Prostate gland (tissue), 2 donors: ENCODE measurements around the gene PRKG2. TPM values are rescaled to one million over a fixed set of nuclear protein-coding genes. Genes with fewer than 3 reads are reported as not detected.

Source experiments
- DNase-seq: peaks from one replicate; pipeline ENCODE4 v3.0.0-alpha.2; 2019; ENCODE audit warnings: low spot score
- H3K27ac ChIP-seq, 2 donors: fragments of 200-600 bp; sonication (generic); 2 replicates each; pipeline ENCODE4 v1.5.1; 2017 to 2019
- H3K27me3 ChIP-seq: fragments of 200-600 bp; sonication (generic); replicated peaks from 2 replicates; pipeline ENCODE4 v1.5.1; 2019; ENCODE audit not compliant: insufficient read depth
- H3K36me3 ChIP-seq, 2 donors: fragments of 200-600 bp; sonication (generic); 1 replicate in 1 of 2; 2 replicates in 1 of 2; pipeline versions ENCODE4 v1.5.1 to v1.8.1; 2017 to 2019
- H3K4me1 ChIP-seq: fragments of 200-600 bp; sonication (generic); replicated peaks from 2 replicates; pipeline ENCODE4 v1.5.1; 2019
- H3K4me3 ChIP-seq, 2 donors: fragments of 200-600 bp; sonication (generic); 2 replicates each; pipeline ENCODE4 v1.5.1; 2017 to 2019
- H3K9me3 ChIP-seq: fragments of 200-600 bp; sonication (generic); 2 replicates; pipeline ENCODE4 v1.5.1; 2017
- POLR2A ChIP-seq: fragments of 450-650 bp; IDR thresholded peaks from one replicate; pipeline ENCODE4 v1.6.1; 2016; ENCODE audit warnings: antibody characterized with exemption, mild to moderate bottlenecking
- POLR2AphosphoS5 ChIP-seq: sonication (generic); formaldehyde crosslinking; IDR thresholded peaks from one replicate; pipeline ENCODE4 v1.6.1; 2017; ENCODE audit warnings: antibody characterized with exemption
- WGBS: methylation state at CpG from one replicate; pipeline ENCODE4 v1.1.5; 2018; 5-methylcytosine and 5-hydroxymethylcytosine counted together
- intact Hi-C: fragments of 100-400 bp; cut with DNase I; formaldehyde crosslinking; loops from one replicate; pipeline ENCODE4 v1.14.2; 2022
- total RNA-seq, 2 donors: library from RNA; depleted of rRNA; stranded (reverse); fragments of >200 nt; gene quantifications; one replicate each; pipeline ENCODE4 v1.1.0, GENCODE V29; 2016
- TF ChIP-seq, protein P1 (sequence below), 4 experiments: fragments of 200-600 bp in 2 of 4; fragments of 450-650 bp in 2 of 4; sonication (generic) in 2 of 4; IDR thresholded peaks; 1 replicate in 3 of 4; 2 replicates in 1 of 4; pipeline ENCODE4 v1.5.1; 2016 to 2019; ENCODE audit warnings: antibody characterized with exemption in 4 of 4, mild to moderate bottlenecking in 2 of 4, moderate library complexity in 2 of 4

PRKG2 gene
- total RNA-seq, 2 donors from 2014 or later: 5.2 to 8.2 TPM

DNA sequence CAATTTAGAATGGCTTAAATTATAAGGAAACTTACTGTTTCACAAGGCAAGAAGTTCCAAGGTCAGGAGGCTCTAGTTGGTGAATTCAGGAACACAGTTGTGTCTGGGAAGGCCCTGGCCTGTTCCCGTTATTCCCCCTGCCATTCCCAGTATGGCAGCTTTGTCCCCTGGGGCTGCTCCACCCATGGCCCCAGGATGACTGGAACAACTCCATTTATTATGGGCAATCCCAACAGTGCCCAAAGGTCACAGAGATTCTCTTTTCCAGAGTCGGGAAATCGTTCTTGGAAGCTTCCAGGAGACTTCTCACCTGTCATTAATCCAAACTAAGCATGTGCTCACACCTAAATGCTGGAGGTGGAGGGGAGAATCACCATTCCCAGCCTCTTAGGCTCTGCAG is 2.8 kb upstream of the PRKG2 start:
- H3K27ac ChIP-seq: no peak overlapping the region
- no peak overlapping the region for H3K4me3 ChIP-seq
- intact Hi-C loops: no loop called here
- H3K4me1 ChIP-seq: no peaks in the 10 kb centered on the region
- no peaks in the 10 kb centered on the region for H3K27me3 ChIP-seq
- 90% methylated on average over 3 of the region's 3 CpGs for whole genome bisulfite sequencing
- TF ChIP-seq, protein P1, sequence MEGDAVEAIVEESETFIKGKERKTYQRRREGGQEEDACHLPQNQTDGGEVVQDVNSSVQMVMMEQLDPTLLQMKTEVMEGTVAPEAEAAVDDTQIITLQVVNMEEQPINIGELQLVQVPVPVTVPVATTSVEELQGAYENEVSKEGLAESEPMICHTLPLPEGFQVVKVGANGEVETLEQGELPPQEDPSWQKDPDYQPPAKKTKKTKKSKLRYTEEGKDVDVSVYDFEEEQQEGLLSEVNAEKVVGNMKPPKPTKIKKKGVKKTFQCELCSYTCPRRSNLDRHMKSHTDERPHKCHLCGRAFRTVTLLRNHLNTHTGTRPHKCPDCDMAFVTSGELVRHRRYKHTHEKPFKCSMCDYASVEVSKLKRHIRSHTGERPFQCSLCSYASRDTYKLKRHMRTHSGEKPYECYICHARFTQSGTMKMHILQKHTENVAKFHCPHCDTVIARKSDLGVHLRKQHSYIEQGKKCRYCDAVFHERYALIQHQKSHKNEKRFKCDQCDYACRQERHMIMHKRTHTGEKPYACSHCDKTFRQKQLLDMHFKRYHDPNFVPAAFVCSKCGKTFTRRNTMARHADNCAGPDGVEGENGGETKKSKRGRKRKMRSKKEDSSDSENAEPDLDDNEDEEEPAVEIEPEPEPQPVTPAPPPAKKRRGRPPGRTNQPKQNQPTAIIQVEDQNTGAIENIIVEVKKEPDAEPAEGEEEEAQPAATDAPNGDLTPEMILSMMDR (IDR thresholded peaks at IDR 0.05): no peak
- TF ChIP-seq POLR2A (no peak), POLR2AphosphoS5 (no peak)
- no peak for DNase-seq
- H3K36me3 ChIP-seq: no peaks in the 10 kb centered on the region
- no peaks in the 10 kb centered on the region for H3K9me3 ChIP-seq

DNA sequence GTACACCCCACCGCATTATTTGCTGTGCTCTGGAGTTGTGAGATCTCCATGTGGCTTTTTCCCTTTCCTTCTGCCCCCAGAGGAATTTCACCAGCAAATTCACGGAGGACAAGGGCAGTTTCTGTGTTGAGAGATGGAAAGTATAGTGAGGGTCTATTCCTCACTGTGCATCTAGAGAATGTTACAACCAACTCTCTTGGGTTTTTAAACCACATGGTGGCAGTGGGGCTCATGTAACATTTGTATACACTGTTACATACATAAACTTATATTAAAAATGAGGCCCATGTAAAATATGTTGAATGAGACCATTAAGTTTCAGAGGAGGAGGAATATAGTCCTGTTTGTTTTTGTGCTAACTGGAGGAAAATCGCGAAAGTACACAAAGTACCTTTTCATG is 909 bp upstream of the PRKG2 start:
- H3K9me3 ChIP-seq: no peaks in the 10 kb centered on the region
- WGBS: 73% methylated on average over 4 of the region's 4 CpGs
- H3K27ac ChIP-seq: no peak overlapping the region
- H3K36me3 ChIP-seq: no peaks in the 10 kb centered on the region
- no peak for DNase-seq
- intact Hi-C loops: no loop called here
- H3K4me1 ChIP-seq: no peaks in the 10 kb centered on the region
- H3K4me3 ChIP-seq: no peak overlapping the region
- no peak for TF ChIP-seq POLR2A
- TF ChIP-seq, protein P1 (IDR thresholded peaks at IDR 0.05): no peak
- TF ChIP-seq POLR2AphosphoS5: no peak
- no peaks in the 10 kb centered on the region for H3K27me3 ChIP-seq

DNA sequence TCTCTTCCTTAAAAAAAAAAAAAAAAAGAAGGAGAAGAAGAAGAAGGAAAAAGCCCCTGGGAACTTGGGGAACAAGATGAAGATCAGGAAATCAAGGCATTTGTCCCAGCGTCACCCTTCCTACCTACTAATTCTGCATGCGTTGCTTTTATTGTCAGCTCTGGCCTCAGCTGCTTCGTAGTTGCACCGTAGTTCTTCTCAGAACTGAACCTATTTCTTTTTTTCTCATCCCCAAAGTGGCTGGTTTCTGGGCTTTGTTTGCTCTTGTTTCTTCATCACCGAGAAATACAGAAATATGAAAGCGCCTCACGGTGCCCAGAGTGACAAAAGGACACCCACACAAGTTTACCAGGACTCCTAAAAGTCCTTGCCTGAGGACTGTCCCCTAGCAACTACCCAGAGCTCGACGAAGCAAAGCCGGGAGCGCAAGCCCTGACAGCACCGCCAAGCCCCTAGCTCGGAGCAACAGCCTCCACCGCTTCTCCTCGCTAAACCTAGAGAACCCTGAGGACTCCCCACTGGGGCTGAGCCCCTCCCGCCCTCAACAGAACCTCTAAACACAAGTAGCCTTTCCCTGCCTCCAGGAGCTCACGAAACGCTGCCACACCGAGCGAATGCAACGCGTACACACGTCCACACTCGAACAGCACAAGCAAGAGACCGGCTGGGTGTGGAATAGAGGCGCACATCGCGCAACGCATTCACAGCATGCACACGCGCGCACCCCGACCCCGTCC is 710 bp downstream of the PRKG2 start:
- peak overlapping the region; percentile 46 to 55 for H3K4me3 ChIP-seq
- H3K36me3 ChIP-seq: no peaks in the 10 kb centered on the region
- no peak for DNase-seq
- H3K27ac ChIP-seq: peak overlapping the region in 1 of 2 donors; percentile 32
- no peaks in the 10 kb centered on the region for H3K27me3 ChIP-seq
- no peak for TF ChIP-seq POLR2A
- TF ChIP-seq POLR2AphosphoS5: no peak
- TF ChIP-seq, protein P1 (IDR thresholded peaks at IDR 0.05): no peak
- WGBS: 6% methylated on average over 34 of the region's 34 CpGs
- H3K9me3 ChIP-seq: no peaks in the 10 kb centered on the region
- H3K4me1 ChIP-seq: no peaks in the 10 kb centered on the region
- intact Hi-C loops: no loop called here

DNA sequence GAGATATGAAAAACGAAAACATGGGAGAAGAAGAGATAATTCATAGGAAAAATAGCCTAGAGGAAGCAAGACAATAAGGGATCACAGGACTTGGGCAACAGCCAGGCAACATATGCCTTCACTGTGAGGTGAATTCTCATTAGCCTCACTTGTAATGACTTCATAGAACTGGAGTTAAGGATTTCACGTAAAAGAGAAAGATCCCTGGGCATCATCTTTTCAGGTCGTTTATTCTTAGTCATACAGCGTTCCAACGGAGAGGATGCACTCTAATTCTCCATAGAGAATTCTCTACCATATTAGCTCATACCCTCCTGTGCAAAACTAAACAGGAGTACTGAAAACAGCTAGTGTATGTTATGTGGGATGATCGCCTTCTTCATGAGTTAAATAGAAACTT is 1.4 kb downstream of the PRKG2 start:
- WGBS: 64% methylated on average over 6 of the region's 6 CpGs
- Histone ChIP-seq H3K27me3 (no peaks in the 10 kb centered on the region), H3K4me1 (no peaks in the 10 kb centered on the region), H3K36me3 (no peaks in the 10 kb centered on the region), H3K27ac (no peak overlapping the region), H3K4me3 (no peak overlapping the region), H3K9me3 (no peaks in the 10 kb centered on the region)
- TF ChIP-seq, protein P1 (IDR thresholded peaks at IDR 0.05): no peak
- TF ChIP-seq POLR2AphosphoS5 (no peak), POLR2A (no peak)
- DNase-seq: no peak
- intact Hi-C loops: no loop called here

DNA sequence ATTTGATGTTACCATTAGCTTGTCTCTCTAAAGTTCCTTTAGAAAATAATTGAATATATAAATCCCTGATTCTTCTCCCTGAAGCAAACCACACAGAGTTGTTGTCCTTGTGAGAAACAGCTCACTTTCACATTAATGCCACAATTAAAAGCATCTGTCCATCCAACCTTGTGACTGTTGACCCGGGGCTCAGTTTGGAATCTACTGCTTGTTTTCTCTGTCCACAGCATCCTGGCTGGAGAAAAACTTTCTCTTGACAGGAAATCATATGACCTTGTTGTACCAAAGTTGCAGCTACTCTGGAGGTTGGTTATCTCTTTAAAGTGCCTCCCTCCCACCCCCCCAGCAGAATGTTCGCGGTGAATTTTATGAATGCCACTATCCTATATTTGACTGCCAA is 3.1 kb downstream of the PRKG2 start:
- TF ChIP-seq, protein P1 (IDR thresholded peaks at IDR 0.05): no peak
- TF ChIP-seq POLR2A (no peak), POLR2AphosphoS5 (no peak)
- H3K9me3 ChIP-seq: no peaks in the 10 kb centered on the region
- 64% methylated on average over 3 of the region's 3 CpGs for WGBS
- no peaks in the 10 kb centered on the region for H3K27me3 ChIP-seq
- H3K27ac ChIP-seq: no peak overlapping the region
- H3K36me3 ChIP-seq: no peaks in the 10 kb centered on the region
- H3K4me3 ChIP-seq: no peak overlapping the region
- H3K4me1 ChIP-seq: no peaks in the 10 kb centered on the region
- DNase-seq: no peak
- intact Hi-C loops: no loop called here
